Ovary (tissue), 9 donors: ENCODE measurements around the gene IFT25. TPM values are rescaled to one million over a fixed set of nuclear protein-coding genes. Genes with fewer than 3 reads are reported as not detected.
"Not testable (repeated sequence)": the region's sequence is repeated elsewhere in the genome, so short reads cannot be mapped to it uniquely, and the experiment has no call there.

Experiments
- DNase-seq, 5 donors: peaks; one replicate each; pipeline ENCODE4 v3.0.0-alpha.2; 2019 to 2020
- H3K27ac ChIP-seq, 2 donors: fragments of 200-600 bp; one replicate each; pipeline versions ENCODE4 v1.5.1 to v1.8.0; 2019 to 2022
- H3K27me3 ChIP-seq: fragments of 200-600 bp; one replicate; pipeline ENCODE4 v1.8.0; 2022
- H3K36me3 ChIP-seq: fragments of 200-600 bp; sonication (generic); one replicate; pipeline ENCODE4 v1.5.1; 2019
- H3K4me1 ChIP-seq: one replicate; pipeline ENCODE4 v1.8.1; 2013; ENCODE audit warnings: mild to moderate bottlenecking, moderate library complexity; ENCODE audit not compliant: insufficient read depth
- H3K4me3 ChIP-seq: fragments of 200-600 bp; sonication (generic); one replicate; pipeline ENCODE4 v1.5.1; 2017
- H3K9me3 ChIP-seq, 2 donors: fragments of 200-600 bp in 1 of 2; sonication (generic) in 1 of 2; one replicate each; pipeline versions ENCODE4 v1.5.1 to v1.8.1; 2013 to 2019; ENCODE audit warnings: mild to moderate bottlenecking in 1 of 2, moderate library complexity in 1 of 2
- EP300 ChIP-seq: sonication (generic); formaldehyde crosslinking; IDR thresholded peaks from one replicate; pipeline ENCODE4 v1.6.1; 2017; ENCODE audit warnings: antibody characterized with exemption
- POLR2A ChIP-seq: fragments of 450-650 bp; IDR thresholded peaks from one replicate; pipeline ENCODE4 v1.6.1; 2017; ENCODE audit warnings: antibody characterized with exemption, mild to moderate bottlenecking, moderate library complexity
- WGBS, 3 donors: extraction: QIAGEN DNeasy Blood & Tissue Kit in 1 of 3; methylation state at CpG; one replicate each; pipeline versions ENCODE4 v1.1.5 to v1.1.7; 2013 to 2017; 5-methylcytosine and 5-hydroxymethylcytosine counted together
- intact Hi-C, 4 donors: fragments of 100-400 bp; cut with DNase I; formaldehyde crosslinking; loops; one replicate each; pipeline versions ENCODE4 v1.11.0 to v1.15.1; 2022 to 2023
- polyA plus RNA-seq, 2 donors: library from polyadenylated mRNA; stranded (reverse); fragments of 200-250 nt in 1 of 2; fragments of 350-450 nt in 1 of 2; fragmentation: Illumina TruSeq in 1 of 2; extraction: RNeasy Lipid Tissue Mini Kit (QIAGEN cat#74804) in 1 of 2; gene quantifications; one replicate each; pipeline ENCODE4 v1.2.3, GENCODE V29; 2013 to 2014
- total RNA-seq, 7 donors: library from RNA; depleted of rRNA in 2 of 7; stranded (reverse); fragments of >200 nt in 2 of 7; fragmentation: NEBNext Ultra II Directional in 3 of 7; extraction: Animal tissue kit (Norgen Biotek cat#: 25700) in 3 of 7; gene quantifications; one replicate each; pipeline versions ENCODE4 v1.1.0 to v1.2.4, GENCODE V29; 2016 to 2023
- TF ChIP-seq, protein P1 (sequence below), 3 donors: fragments of 450-650 bp in 2 of 3; fragments of 200-600 bp in 1 of 3; IDR thresholded peaks; one replicate each; pipeline versions ENCODE4 v1.5.1 to v1.8.0; 2016 to 2022; ENCODE audit warnings: antibody characterized with exemption in 3 of 3, mild to moderate bottlenecking in 1 of 3
- donor health status: DM: no; HTN: no; CAD: no; lungs with moderate emphysema.
- donor health status: DM: no; HTN: no; CAD: no.
- donor health status: Bipolar disorder and iron deficiency.
- donor health status: DM: yes; HTN: yes; CAD: no.
- donor health status: DM: no; HTN: no; CAD: no.
- donor health status: DM: yes; HTN: yes; CAD: no.

IFT25 gene
- total and polyA plus RNA-seq, 9 donors, result 24.2 to 39.4 (median 28.5) TPM

DNA sequence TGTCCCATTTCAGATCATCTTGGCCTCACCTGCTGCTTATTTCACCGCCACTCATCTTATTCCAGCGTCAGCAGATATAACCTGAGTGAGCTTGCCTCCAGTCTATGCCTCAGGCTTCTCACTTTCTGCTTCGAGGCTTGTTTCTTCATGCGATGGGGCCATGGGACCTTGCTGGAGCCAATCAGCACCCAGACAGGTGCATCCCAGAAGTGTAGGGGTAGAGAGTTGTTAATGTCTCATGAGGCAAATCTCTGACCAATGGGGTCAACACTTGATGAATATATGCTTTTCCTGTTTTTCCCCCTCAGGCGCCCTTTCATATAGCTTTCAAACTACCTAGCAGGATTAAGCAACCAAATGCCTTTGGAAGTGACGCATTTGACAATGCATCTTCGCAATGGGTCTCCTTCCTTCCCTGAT is 55.0 kb downstream of the IFT25 start:
- intact Hi-C loops, result loop anchor here in 1 of 4 donors (5.0 kb wide), 1 partner anchor 162 kb away; the partner anchor contains the start of genes TCEANC2 and TMEM59
- no peaks in the 10 kb centered on the region for H3K27me3 ChIP-seq
- 58 to 75% (median 69%) methylated on average over 7 of the region's 7 CpGs for WGBS, 3 donors
- peak overlapping the region; percentile 77 for H3K4me3 ChIP-seq
- no peaks in the 10 kb centered on the region for H3K4me1 ChIP-seq
- TF ChIP-seq POLR2A (no peak), EP300 (no peak)
- TF ChIP-seq, protein P1, sequence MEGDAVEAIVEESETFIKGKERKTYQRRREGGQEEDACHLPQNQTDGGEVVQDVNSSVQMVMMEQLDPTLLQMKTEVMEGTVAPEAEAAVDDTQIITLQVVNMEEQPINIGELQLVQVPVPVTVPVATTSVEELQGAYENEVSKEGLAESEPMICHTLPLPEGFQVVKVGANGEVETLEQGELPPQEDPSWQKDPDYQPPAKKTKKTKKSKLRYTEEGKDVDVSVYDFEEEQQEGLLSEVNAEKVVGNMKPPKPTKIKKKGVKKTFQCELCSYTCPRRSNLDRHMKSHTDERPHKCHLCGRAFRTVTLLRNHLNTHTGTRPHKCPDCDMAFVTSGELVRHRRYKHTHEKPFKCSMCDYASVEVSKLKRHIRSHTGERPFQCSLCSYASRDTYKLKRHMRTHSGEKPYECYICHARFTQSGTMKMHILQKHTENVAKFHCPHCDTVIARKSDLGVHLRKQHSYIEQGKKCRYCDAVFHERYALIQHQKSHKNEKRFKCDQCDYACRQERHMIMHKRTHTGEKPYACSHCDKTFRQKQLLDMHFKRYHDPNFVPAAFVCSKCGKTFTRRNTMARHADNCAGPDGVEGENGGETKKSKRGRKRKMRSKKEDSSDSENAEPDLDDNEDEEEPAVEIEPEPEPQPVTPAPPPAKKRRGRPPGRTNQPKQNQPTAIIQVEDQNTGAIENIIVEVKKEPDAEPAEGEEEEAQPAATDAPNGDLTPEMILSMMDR (IDR thresholded peaks at IDR 0.05), result no peak
- no peaks in the 10 kb centered on the region for H3K9me3 ChIP-seq
- no peaks in the 10 kb centered on the region for H3K36me3 ChIP-seq
- DNase-seq, result no peak
- peak overlapping the region in 1 of 2 donors; percentile 30 for H3K27ac ChIP-seq

DNA sequence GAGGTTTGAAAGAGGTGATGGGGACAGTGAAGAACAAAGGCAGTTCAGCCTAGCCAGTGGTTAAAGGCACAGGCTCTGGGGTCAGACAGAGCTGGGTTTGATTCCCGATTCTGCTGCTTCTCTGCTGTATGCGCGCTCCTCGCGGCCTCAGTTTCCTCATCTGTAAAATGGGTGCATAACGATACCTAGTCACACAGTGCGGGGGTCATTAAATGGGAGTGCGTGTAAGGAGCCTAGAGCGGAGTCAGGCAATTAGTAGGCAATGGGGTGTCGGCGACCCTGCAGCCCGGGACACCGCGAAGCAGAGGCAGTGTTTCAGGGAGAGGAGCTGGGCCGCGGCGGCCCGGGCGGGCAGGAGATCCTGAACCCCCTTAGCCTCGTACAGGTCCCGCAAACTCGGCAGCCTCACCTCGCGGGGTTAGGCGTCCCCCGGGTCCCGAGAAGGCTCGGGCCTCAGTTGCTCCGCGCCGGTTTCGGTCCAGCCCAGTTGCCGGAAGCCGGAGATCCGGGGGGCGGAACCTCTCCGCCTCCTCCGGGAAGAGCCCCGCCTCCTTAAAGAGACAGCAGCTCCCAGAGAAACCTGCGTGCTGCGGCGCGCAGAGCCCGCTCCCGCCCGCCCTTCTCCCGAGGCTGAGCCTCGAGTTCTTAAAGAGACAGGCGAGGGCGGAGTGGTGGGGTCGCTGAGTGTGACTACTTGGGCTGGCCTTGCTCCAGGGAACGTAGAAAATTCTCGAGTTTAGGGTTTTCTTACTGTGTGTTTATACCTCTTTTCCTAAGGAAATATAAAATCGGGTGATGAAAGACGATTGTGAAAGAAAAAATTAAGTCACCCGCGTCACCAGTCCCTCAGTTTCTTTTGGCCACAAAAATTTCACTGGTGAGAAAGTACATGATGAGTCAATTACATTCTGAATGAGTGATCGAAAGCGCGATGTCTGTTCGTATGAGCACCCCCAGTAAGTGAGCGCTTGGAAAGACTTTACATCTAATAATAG is 55.9 kb downstream of the IFT25 start, which contains the start of gene YIPF1:
TSS of gene YIPF1 (minus strand) at position 494 of the 995 bp plus-strand sequence. CDS start 860 bp downstream, outside the sequence.
- intact Hi-C loops, result loop anchor here in 3 of 4 donors (5.0 kb wide), 2 partner anchors 58 to 163 kb away; partner anchors contain the start of genes IFT25 (in 2 of the 3), LRRC42 (in 2 of the 3), TCEANC2 (in 1 of the 3) and TMEM59 (in 1 of the 3)
- TF ChIP-seq POLR2A (peak; percentile 71), EP300 (peak; percentile 80)
- TF ChIP-seq, protein P1 (IDR thresholded peaks at IDR 0.05), result no peak

DNA sequence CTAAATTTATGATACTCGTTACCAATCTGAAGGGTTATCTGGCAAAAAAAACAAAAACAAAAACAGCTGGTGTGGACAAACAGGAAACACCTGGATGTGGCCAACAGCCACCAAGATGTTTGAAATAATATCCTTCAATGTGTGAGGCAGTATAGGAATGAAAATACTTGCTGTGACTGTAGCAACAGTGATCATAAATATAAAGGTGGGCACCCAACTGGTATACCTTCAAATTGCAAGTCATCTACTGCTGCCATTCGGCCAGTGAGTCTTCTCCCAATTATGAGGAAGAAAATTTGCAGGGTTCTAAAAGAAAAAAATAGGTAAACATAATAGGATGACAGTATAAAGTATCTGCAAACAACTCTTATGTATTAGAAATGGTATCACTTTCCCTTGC is 56.8 kb downstream of the IFT25 start:
- intact Hi-C loops, result loop anchor here in 2 of 4 donors (5.0 kb wide), 1 partner anchor 59 kb away; the partner anchor contains the start of genes IFT25 (in 2 of the 2) and LRRC42 (in 2 of the 2)
- H3K9me3 ChIP-seq, result no peaks in the 10 kb centered on the region
- peak overlapping the region in 1 of 2 donors; percentile 11 for H3K27ac ChIP-seq
- H3K4me3 ChIP-seq, result peak overlapping the region; percentile 77
- WGBS, 3 donors, result 37 to 47% (median 43%) methylated on average over 2 of the region's 2 CpGs
- H3K36me3 ChIP-seq, result no peaks in the 10 kb centered on the region
- DNase-seq, result no peak
- H3K4me1 ChIP-seq, result no peaks in the 10 kb centered on the region
- TF ChIP-seq EP300 (no peak), POLR2A (no peak)
- TF ChIP-seq, protein P1 (IDR thresholded peaks at IDR 0.05), result no peak
- H3K27me3 ChIP-seq, result no peaks in the 10 kb centered on the region

More for the DNA sequence above, 55.9 kb downstream of the IFT25 start, which contains the start of gene YIPF1:
- no peaks in the 10 kb centered on the region for H3K36me3 ChIP-seq
- H3K4me1 ChIP-seq, result no peaks in the 10 kb centered on the region
- H3K27ac ChIP-seq, result peak within 1 kb of the TSS in 1 of 2 donors; percentile 47
- 1 to 2% (median 2%) methylated on average over 57 to 62 of the region's 62 CpGs for WGBS, 3 donors
- DNase-seq, result peak; percentile 86 to 92 (median 89)
- H3K27me3 ChIP-seq, result no peaks in the 10 kb centered on the region
- peak within 1 kb of the TSS; percentile 77 for H3K4me3 ChIP-seq
- H3K9me3 ChIP-seq, result no peaks in the 10 kb centered on the region

DNA sequence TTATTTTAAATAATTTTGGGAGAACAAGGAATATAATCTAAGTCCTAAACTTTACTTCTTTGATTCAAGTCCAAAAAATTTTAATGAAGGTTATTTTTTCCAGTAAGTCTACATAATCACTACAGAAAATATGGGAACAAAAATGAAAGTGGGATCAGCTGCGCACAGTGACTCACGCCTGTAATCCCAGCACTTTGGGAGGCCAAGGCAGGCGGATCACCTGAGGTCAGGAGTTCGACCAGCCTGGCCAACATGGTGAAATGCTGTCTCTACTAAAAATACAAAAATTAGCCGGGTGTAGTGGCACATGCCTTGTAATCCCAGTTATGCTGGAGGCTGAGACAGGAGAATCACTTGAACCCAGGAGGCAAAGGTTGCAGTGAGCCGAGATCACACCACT is 61.9 kb downstream of the IFT25 start:
- DNase-seq, H3K4me1 ChIP-seq, H3K27ac ChIP-seq, H3K36me3 ChIP-seq, intact Hi-C loops, H3K4me3 ChIP-seq, H3K27me3 ChIP-seq, H3K9me3 ChIP-seq: not testable (repeated sequence)
- WGBS, 3 donors, result 94 to 96% (median 94%) methylated on average over 6 of the region's 6 CpGs

DNA sequence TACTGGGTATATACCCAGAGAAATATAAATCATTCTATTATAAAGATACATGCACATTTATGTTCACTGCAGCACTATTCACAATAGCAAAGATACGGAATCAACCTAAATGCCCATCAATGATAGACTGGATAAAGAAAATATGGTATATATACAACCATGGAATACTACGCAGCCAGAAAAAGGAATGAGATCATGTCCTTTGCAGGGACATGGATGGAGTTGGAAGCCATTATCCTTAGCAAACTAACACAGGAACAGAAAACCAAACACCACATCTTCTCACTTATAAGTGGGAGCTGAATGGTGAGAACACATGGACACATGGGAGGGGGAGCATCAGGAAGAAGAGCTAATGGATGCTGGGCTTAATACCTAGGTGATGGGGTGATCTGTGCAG is 63.6 kb downstream of the IFT25 start:
- H3K27me3 ChIP-seq, H3K4me1 ChIP-seq, H3K9me3 ChIP-seq, DNase-seq, H3K27ac ChIP-seq, H3K36me3 ChIP-seq, intact Hi-C loops, H3K4me3 ChIP-seq: not testable (repeated sequence)
- WGBS, 3 donors, result 96 to 99% (median 99%) methylated on average over 2 of the region's 2 CpGs
